Brain microvascular endothelial cell (primary cell): ENCODE measurements around the gene LAMP5.

Experiments
- DNase-seq: peaks from one replicate; pipeline ENCODE4 v3.0.0-alpha.2; 2020
- H3K27ac ChIP-seq: fragments of 250-450 bp; sonication (Bioruptor Pico); 2 replicates; pipeline ENCODE4 v1.5.1; 2020; ENCODE audit warnings: mild to moderate bottlenecking, moderate library complexity
- H3K27me3 ChIP-seq: fragments of 250-450 bp; sonication (Bioruptor Pico); replicated peaks from 2 replicates; pipeline ENCODE4 v1.5.1; 2020; ENCODE audit warnings: mild to moderate bottlenecking
- H3K36me3 ChIP-seq: fragments of 250-450 bp; sonication (Bioruptor Pico); replicated peaks from 2 replicates; pipeline ENCODE4 v1.5.1; 2020; ENCODE audit warnings: mild to moderate bottlenecking
- H3K4me3 ChIP-seq: 2 replicates; pipeline ENCODE4 v1.5.1; 2011; ENCODE audit warnings: low read depth, mild to moderate bottlenecking, control low read depth, low read length, moderate library complexity
- CTCF ChIP-seq: IDR thresholded peaks from 2 replicates; pipeline ENCODE4 v1.5.1; 2011; ENCODE audit warnings: low read depth, mild to moderate bottlenecking, moderate library complexity, low read length, control low read depth, inconsistent platforms; ENCODE audit errors: missing control alignments
- in situ Hi-C: cut with HindIII; loops from 2 replicates; pipeline ENCODE4 v1.10.0; 2017; ENCODE audit warnings: low sequenced_read_pairs, low pct_ligation_motif_present

LAMP5 gene

GRCh38 chr20:9578594-9578993 is 64.2 kb downstream of the LAMP5 start:
- Histone ChIP-seq H3K4me3 (no peak overlapping the region), H3K27me3 (no peaks in the 10 kb centered on the region), H3K36me3 (no peaks in the 10 kb centered on the region), H3K27ac (no peak overlapping the region)
- in situ Hi-C loops: no loop called here
- TF ChIP-seq CTCF: no peak
- no peak for DNase-seq
